ENCODE measurements around the gene ZNF181. TPM values are rescaled to one million over a fixed set of nuclear protein-coding genes. Genes with fewer than 3 reads are reported as not detected.

The ZNF181 gene
- total and polyA plus RNA-seq, 12 donors = 5.9 to 30.2 (median 16.7) TPM

DNA sequence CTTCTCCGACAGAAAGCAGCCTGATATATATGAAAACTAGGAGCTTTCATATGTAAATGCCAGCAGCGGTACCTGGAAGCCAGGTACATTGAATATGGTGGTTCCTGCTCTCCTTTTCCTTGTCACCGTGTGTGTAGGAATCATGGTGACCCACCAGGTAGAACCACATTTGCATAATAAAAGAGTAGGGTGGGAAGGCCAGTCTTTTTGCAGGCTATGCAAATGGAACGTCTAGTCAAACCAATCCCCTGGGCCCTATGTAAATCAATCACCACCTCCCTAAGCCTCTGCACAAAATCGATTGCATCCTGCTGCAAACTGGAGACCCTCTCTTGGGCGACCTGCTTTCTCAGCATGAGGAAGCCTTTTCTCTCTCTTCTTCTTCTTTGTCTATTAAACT is 22.2 kb upstream of the ZNF181 start:
- TF ChIP-seq, protein P1, sequence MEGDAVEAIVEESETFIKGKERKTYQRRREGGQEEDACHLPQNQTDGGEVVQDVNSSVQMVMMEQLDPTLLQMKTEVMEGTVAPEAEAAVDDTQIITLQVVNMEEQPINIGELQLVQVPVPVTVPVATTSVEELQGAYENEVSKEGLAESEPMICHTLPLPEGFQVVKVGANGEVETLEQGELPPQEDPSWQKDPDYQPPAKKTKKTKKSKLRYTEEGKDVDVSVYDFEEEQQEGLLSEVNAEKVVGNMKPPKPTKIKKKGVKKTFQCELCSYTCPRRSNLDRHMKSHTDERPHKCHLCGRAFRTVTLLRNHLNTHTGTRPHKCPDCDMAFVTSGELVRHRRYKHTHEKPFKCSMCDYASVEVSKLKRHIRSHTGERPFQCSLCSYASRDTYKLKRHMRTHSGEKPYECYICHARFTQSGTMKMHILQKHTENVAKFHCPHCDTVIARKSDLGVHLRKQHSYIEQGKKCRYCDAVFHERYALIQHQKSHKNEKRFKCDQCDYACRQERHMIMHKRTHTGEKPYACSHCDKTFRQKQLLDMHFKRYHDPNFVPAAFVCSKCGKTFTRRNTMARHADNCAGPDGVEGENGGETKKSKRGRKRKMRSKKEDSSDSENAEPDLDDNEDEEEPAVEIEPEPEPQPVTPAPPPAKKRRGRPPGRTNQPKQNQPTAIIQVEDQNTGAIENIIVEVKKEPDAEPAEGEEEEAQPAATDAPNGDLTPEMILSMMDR (IDR thresholded peaks at IDR 0.05) = no peak
- TF ChIP-seq POLR2A (IDR thresholded peaks at IDR 0.05) = no peak
- Histone ChIP-seq H3K27me3 (no peaks in the 10 kb centered on the region), H3K4me3 (no peak overlapping the region), H3K4me1 (replicated peaks in 1 of 2) (no peaks in the 10 kb centered on the region), H3K27ac (no peak overlapping the region), H3K9me3 (replicated peaks in 1 of 3) (peaks cover 0 to 13% (median 0%) of the 10 kb centered on the region in 3 donors), H3K36me3 (replicated peaks in 1 of 2) (no peaks in the 10 kb centered on the region)
- intact Hi-C loops (cut with DNase I) = loop anchor here (2.0 to 10.0 kb wide), 3 partner anchors 67 to 210 kb away; no protein-coding TSS in a partner anchor
- no peak for DNase-seq
- WGBS, 4 donors = 64 to 72% (median 65%) methylated on average over 6 of the region's 6 CpGs

DNA sequence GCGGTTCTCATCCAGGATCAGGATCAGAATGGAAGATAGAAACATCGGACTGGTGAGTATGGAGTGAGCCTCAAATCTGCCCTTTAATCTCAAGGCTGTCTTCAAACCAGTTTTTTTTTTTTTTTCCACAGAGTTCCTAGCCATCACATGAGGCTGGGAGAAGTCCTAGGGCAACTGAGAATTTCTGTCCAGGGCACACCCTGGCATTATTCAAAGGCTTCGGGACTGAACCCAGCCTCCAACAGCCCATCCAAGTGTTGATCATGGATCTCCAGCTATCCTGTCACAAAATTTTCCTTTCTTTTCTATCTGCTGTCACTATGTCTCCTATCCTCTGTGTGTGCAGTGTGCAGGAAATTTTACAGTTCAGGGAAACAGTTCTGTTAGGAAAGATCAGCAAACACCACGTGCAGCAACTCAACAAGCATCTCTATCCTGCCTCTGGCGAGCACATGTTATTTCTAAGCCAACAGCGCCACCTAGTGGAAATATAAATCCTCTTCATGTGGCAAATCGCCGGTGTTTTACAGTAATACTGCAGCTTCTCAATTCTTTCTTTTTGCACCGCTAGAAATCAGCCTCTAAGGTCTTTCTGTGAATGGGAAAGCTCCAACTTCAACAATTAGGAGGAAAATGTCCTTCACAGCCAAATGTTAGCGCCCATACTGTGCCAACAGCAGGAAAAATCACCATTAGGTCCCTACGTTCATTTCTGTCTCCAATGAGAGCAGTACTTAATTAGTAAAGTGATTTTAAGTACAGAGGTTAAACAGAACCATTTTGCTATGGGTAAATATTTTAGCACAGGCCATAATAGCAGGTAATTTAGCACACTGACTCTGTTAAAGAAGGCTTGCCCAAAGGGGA is 21.4 kb upstream of the ZNF181 start:
- no peaks in the 10 kb centered on the region for H3K4me1 ChIP-seq (replicated peaks in 1 of 2)
- intact Hi-C loops (cut with DNase I) = loop anchor here (2.0 to 10.0 kb wide), 3 partner anchors 68 to 210 kb away; no protein-coding TSS in a partner anchor
- no peak for TF ChIP-seq POLR2A (IDR thresholded peaks at IDR 0.05)
- TF ChIP-seq, protein P1 (IDR thresholded peaks at IDR 0.05) = peak; percentile 83 to 93 (median 88)
- peak; percentile 53 to 79 (median 68) for DNase-seq
- H3K27me3 ChIP-seq = no peaks in the 10 kb centered on the region
- H3K27ac ChIP-seq = no peak overlapping the region
- H3K4me3 ChIP-seq = no peak overlapping the region
- peaks cover 0 to 13% (median 0%) of the 10 kb centered on the region in 3 donors for H3K9me3 ChIP-seq (replicated peaks in 1 of 3)
- 33 to 39% (median 34%) methylated on average over 11 of the region's 11 CpGs for WGBS, 4 donors
- no peaks in the 10 kb centered on the region for H3K36me3 ChIP-seq (replicated peaks in 1 of 2)

DNA sequence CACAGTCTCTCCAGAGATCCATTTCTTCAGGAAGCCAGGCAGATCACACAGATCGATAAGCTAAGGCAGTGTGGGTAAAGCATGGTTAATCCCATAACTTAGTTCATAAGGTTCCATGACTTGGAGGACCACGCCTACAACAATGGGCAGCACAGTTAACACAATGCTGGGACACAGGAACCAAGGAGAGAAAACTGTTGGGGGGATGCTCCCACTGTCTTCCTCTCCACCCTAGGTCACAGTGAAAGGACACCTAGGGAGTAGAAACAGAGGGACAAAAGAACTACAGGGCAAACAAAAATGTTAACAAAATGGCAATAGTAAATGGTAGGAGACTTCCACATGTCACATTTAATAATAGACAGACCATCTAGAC is 20.8 kb upstream of the ZNF181 start:
- H3K9me3 ChIP-seq (replicated peaks in 1 of 3) = peaks cover 0 to 13% (median 0%) of the 10 kb centered on the region in 3 donors
- H3K36me3 ChIP-seq (replicated peaks in 1 of 2) = no peaks in the 10 kb centered on the region
- no peak for TF ChIP-seq POLR2A (IDR thresholded peaks at IDR 0.05)
- TF ChIP-seq, protein P1 (IDR thresholded peaks at IDR 0.05) = no peak
- H3K4me1 ChIP-seq (replicated peaks in 1 of 2) = no peaks in the 10 kb centered on the region
- H3K27me3 ChIP-seq = no peaks in the 10 kb centered on the region
- no peak overlapping the region for H3K4me3 ChIP-seq
- intact Hi-C loops (cut with DNase I) = loop anchor here (2.0 to 10.0 kb wide), 3 partner anchors 68 to 211 kb away; no protein-coding TSS in a partner anchor
- no peak for DNase-seq
- 62 to 78% (median 73%) methylated on average over 2 of the region's 2 CpGs for WGBS, 4 donors
- H3K27ac ChIP-seq = no peak overlapping the region

DNA sequence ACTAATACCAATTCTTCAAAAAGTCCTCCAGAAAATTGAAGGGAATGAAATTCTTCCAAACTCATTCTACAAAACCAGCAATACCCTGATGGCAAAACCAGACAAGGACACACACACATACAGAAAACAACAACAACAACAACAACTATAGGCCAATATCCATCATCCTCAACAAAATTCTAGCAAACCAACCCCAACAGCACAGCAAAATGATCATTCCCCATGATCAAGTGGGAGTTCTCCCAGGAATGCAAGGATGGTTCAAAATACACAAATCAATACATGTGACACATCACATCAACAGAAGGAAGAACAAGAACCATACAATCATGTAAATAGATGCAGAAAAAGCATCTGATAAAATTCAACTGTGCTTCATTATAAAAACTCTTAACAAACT is 18.7 kb upstream of the ZNF181 start:
- no peak overlapping the region for H3K4me3 ChIP-seq
- intact Hi-C loops (cut with DNase I) = loop anchor here in 1 of 2 donors (10.0 kb wide), 1 partner anchor 71 kb away; no protein-coding TSS in a partner anchor
- peaks cover 0 to 13% (median 0%) of the 10 kb centered on the region in 3 donors for H3K9me3 ChIP-seq (replicated peaks in 1 of 3)
- DNase-seq = no peak
- TF ChIP-seq, protein P1 (IDR thresholded peaks at IDR 0.05) = no peak
- TF ChIP-seq POLR2A (IDR thresholded peaks at IDR 0.05) = no peak
- no peaks in the 10 kb centered on the region for H3K27me3 ChIP-seq
- H3K4me1 ChIP-seq (replicated peaks in 1 of 2) = no peaks in the 10 kb centered on the region
- H3K27ac ChIP-seq = no peak overlapping the region
- no peaks in the 10 kb centered on the region for H3K36me3 ChIP-seq (replicated peaks in 1 of 2)
